ENCODE measurements around the gene PYCR2.

Gene PYCR2

DNA sequence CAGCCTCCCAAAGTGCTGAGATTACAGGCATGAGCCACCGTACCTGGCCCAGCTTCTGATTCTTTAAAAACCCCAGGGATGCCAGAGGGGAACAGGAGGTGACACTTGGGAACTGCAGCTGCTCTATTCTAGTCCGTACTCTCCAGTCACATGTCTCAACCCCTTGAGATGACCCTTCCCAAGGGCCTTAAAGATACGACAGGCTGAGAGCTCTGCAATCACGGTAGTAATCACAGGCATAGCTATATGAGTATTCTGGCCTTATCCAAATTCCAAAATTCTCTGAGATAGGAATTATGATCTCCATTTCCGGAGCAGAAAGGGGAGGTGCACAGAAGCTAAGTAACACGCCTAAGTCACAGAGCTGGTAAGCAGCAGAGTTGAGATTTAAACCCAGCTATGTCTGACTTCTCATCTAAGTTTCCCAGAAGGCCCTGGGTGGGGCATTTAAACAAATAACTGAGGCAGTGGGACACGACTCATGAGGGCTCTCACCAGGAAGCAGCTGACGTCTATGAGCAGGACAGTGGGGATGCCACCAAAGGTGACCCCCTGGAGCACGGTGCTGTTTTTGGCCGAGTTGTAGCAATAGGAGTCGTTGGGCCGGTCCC, 47.0 kb downstream of the PYCR2 start:
- no peak for DNase-seq (ENCODE audit: low spot score)

DNA sequence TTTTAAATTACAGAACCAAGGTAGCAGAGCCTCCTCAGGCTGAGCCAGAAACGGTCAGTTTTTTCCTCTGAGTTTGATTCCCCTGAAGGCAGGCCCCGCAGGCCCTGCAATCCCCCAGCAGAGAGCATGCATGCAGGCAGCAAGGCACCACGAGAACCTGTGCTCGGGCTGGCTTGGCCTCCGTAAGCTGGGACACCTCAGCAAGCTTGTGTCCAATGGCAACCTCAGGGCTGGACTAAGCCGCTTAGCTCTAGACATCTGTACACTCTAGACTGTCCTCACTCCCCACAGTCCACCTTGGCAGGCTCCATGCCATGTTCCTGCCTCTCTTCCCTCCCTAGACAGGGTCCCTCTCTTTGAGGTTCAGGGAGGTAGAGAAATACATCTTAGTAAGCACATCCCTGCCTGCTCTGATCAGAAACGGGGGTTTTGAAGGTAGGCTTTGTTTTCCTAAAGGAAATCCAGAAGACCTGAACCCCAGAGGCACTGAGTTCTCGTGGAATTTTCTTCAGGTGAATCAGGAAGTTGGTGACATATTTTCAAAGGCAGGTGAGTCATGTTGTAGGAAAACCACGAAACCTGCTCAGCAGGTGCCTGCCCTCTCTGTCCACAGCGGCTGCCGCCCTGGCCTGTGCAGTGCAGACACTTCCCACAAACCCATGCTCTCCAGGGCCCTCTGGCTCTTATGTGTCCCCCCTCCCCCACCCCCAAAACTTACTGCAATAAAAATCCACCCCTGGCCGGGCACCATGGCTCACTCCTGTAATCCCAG, 48.8 kb downstream of the PYCR2 start:
- DNase-seq (ENCODE audit: low spot score): no peak

DNA sequence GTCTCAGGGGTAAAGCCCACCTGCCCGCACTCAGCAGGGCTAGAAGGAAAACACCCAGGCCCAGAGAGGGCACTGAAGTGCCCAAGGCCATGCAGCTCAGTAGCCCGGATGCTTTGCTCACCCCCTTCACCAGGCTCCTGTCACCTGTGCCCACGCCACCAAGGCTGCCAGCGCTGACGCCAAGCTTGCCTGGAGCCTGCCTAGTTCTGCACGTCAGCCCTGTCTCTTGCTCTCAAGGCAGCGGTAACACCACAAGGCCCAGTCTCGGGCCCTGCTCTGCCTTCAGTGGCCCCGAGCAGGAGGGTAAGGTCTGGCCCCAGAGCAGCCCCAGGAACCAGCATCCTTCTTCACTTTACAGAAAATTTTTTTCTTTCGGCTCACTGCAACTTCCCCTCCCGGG, 49.6 kb downstream of the PYCR2 start:
- DNase-seq (ENCODE audit: low spot score): no peak

DNA sequence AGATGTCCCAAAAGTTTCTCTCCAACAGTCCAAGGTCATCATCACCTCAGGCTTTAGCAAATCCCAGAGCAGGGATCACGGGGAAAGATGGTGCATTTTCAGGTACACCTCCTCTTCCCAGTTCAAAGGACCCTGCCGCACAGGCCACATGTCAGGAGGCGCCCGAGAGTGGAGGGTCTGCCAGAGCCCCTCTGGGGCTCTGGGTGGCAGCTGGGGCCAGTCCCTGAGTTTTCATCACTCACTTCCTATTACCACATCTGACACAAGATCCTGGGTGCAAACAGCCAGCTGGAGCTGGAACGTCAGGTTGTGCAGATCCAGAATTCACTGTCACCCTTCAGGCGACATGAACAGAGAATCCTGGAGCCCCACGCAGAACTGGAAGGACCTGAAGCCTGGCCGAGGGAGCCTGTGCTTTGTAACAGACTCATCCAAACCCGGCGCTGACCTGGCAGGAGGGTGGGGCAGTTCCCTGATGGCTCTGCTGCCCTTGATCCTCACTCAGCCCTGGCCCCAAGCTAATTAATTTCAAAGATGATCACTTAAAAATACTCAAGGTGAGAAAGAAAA, 50.7 kb downstream of the PYCR2 start:
- DNase-seq (ENCODE audit: low spot score): no peak

DNA sequence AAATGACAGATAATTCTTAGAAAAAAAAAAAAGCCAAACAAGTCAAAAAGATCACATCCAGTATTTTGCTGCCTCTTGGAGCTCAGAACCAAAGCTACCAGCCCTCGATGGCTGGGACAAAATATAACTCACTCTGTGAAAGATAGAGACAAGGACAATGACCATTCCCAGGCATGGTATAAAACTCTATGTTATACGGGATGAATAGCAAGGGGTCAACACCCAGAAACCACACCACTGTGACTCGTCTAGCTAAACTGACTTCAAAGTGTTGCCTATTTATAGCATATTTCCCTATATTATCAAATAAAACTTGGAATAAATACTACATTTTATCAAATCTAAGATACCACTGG, 52.0 kb downstream of the PYCR2 start:
- no peak for DNase-seq (ENCODE audit: low spot score)

DNA sequence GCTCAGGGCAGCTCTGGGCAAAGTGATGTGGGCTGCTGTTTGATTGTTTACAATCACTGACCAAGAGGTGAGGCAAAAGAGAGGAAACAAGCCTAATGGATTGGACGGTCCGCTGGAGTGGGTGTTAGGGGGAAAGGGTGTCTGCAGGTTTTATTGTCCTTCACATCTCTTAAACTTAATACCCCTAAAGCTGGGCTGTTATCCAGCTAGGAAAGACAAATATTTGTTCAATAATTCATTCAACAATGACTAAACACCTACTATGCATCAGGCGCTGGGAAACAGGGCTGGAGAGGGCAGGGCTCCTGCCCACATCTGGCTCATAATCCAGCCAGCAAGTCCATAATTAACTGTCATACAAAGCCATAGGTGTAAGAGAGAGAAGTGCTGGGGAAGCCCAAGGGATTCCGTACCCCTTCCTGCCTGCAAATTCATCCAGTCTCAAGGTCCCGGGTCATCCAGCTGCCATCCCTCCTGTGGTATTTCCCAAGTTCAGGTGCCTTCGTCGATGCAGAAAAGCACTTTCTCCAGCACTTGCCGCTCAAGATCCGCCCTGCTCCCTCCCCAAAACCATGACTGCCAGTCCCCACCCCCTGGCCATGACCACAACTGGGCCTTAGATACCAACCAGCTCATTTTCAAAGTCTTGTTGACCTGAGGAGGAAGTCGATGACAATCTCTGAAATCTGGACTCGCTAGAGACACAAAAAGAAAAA, 52.5 kb downstream of the PYCR2 start:
- no peak for DNase-seq (ENCODE audit: low spot score)

DNA sequence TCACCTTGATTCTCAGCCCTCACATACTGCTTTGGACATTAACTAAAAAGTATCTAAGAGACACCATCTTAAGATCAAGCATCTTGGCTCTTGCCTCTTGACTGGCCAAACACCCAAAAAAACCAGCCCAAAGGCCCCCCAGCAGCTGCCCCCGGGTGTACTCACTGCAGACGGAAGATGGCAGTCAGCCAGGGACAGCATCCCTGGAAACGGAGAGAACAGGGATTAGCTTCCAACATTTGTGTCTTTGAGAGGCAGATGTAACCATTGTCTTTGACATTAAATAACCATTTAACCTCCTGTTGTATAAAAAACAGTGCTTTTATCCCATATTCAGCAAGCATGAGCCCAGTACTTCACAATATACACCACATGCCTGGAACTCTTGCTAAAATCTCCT, 53.1 kb downstream of the PYCR2 start:
- DNase-seq (ENCODE audit: low spot score): no peak

All from hematopoietic multipotent progenitor cell treated with erythropoietin and hydrocortisone succinate and interleukin-3 and kit ligand, for 17 days (in vitro differentiated cells).